HepG2 (cell line): ENCODE measurements around the gene CAMTA1. TPM values are rescaled to one million over a fixed set of nuclear protein-coding genes. Genes with fewer than 3 reads are reported as not detected.

ENCODE experiments used
- ATAC-seq: fragments of 200-7000 bp; cut with Tn5 transposase; 3 replicates; pipeline ENCODE4 v1.9.1; 2020; ENCODE audit warnings: mild to moderate bottlenecking, moderate library complexity
- BruUV-seq: library from RNA; stranded (reverse); fragments of 400-500 nt; replicated peaks from 2 replicates; lab custom pipeline; 2021; lab: Mats Ljungman, UMichigan
- CTCF ChIA-PET: fragments of 300-600 bp; formaldehyde crosslinking; extraction: SDS; loops from one replicate; lab custom pipeline; 2021; ENCODE audit warnings: low total read pairs, inconsistent platforms, low intra/inter-chr PET ratio; lab: Yijun Ruan, JAX
- POLR2A ChIA-PET: fragments of 350-600 bp; sonication (Branson Sonifier 250); formaldehyde crosslinking; loops from one replicate; lab custom pipeline; 2020; ENCODE audit warnings: antibody characterized with exemption, inconsistent platforms; lab: Yijun Ruan, JAX
- DNase-seq: peaks from one replicate; pipeline ENCODE4 v3.0.0-alpha.2; 2015; ENCODE audit warnings: low spot score
- FAIRE-seq: peaks from 3 replicates; lab custom pipeline; 2011; peaks lifted over from hg19 to GRCh38; lab: Jason Lieb, UNC
- H2AFZ ChIP-seq: one replicate; pipeline ENCODE4 v1.6.1; 2011; ENCODE audit warnings: low read length, inconsistent platforms
- H3K27ac ChIP-seq: fragments of 300-600 bp; 3 replicates; pipeline ENCODE4 v1.8.0; 2011; ENCODE audit warnings: mixed run types, mild to moderate bottlenecking, mixed read lengths, low read length, inconsistent platforms; ENCODE audit not compliant: insufficient read depth; ENCODE audit errors: extremely low read length
- H3K27me3 ChIP-seq, 2 experiments: fragments of 200-600 bp in 1 of 2; 2 replicates in 1 of 2; 3 replicates in 1 of 2; pipeline versions ENCODE4 v1.6.0 to v1.8.0; 2011; ENCODE audit warnings: low read length in 2 of 2, mild to moderate bottlenecking in 2 of 2, moderate library complexity in 2 of 2, inconsistent platforms in 1 of 2; ENCODE audit not compliant: insufficient read depth in 2 of 2, control insufficient read depth in 1 of 2
- H3K36me3 ChIP-seq, 2 experiments: fragments of 200-600 bp in 1 of 2; replicated peaks in 1 of 2; 2 replicates in 1 of 2; 3 replicates in 1 of 2; pipeline versions ENCODE4 v1.5.1 to v1.8.0; 2011; ENCODE audit warnings: low read length in 2 of 2, inconsistent platforms in 1 of 2; ENCODE audit not compliant: insufficient read depth in 2 of 2, control insufficient read depth in 1 of 2
- H3K4me1 ChIP-seq: 2 replicates; pipeline ENCODE4 v1.5.1; 2012; ENCODE audit warnings: low read length, inconsistent platforms; ENCODE audit not compliant: insufficient read depth
- H3K4me2 ChIP-seq: 2 replicates; pipeline ENCODE4 v1.6.0; 2011; ENCODE audit warnings: low read depth, low read length, inconsistent platforms
- H3K4me3 ChIP-seq, 3 experiments: fragments of 200-600 bp in 1 of 3; sonication (generic), shearing (Covaris generic) in 1 of 3; replicated peaks in 1 of 3; 2 replicates each; pipeline ENCODE4 v1.5.1; 2011 to 2016; ENCODE audit warnings: low read length in 3 of 3, inconsistent platforms in 2 of 3, low read depth in 2 of 3, mild to moderate bottlenecking in 2 of 3, control low read depth in 1 of 3, mixed read lengths in 1 of 3; ENCODE audit not compliant: insufficient read depth in 1 of 3
- H3K79me2 ChIP-seq: one replicate; pipeline ENCODE4 v1.6.1; 2011; ENCODE audit warnings: low read length, inconsistent platforms; ENCODE audit not compliant: insufficient read depth
- H3K9ac ChIP-seq: 2 replicates; pipeline ENCODE4 v1.6.0; 2011; ENCODE audit warnings: mild to moderate bottlenecking, low read depth, low read length, inconsistent platforms; ENCODE audit not compliant: insufficient read depth
- H3K9me3 ChIP-seq: 2 replicates; pipeline ENCODE4 v1.5.1; 2012; ENCODE audit warnings: mild to moderate bottlenecking, low read length
- H4K20me1 ChIP-seq: 2 replicates; pipeline ENCODE4 v1.6.0; 2011; ENCODE audit warnings: inconsistent platforms, mild to moderate bottlenecking, low read length, moderate library complexity; ENCODE audit not compliant: insufficient read depth
- AHDC1 ChIP-seq: sonication (generic); formaldehyde crosslinking; IDR thresholded peaks from 2 replicates; pipeline ENCODE4 v1.5.1; 2020; ENCODE audit warnings: mild to moderate bottlenecking, missing genetic modification reagents, borderline replicate concordance
- CREB1 ChIP-seq, 2 experiments: fragments of 450-650 bp in 1 of 2; IDR thresholded peaks; 2 replicates each; pipeline ENCODE4 v1.6.1; 2016 to 2017; ENCODE audit warnings: control low read depth in 1 of 2, mild to moderate bottlenecking in 1 of 2, missing compliant biosample characterization in 1 of 2, missing genetic modification characterization in 1 of 2
- EHMT2 ChIP-seq: fragments of 200-600 bp; sonication (generic); IDR thresholded peaks from 2 replicates; pipeline ENCODE4 v1.7.0; 2017; ENCODE audit warnings: antibody characterized with exemption, low read depth, low read length, borderline replicate concordance
- FOXP1 ChIP-seq, 2 experiments: fragments of 450-650 bp in 1 of 2; IDR thresholded peaks; 2 replicates each; pipeline ENCODE4 v1.6.1; 2017 to 2018; ENCODE audit warnings: antibody characterized with exemption in 1 of 2
- GMEB2 ChIP-seq: IDR thresholded peaks from 2 replicates; pipeline ENCODE4 v1.6.1; 2016; ENCODE audit warnings: missing biosample characterization, missing genetic modification reagents, low read depth
- MAFK ChIP-seq, 2 experiments: IDR thresholded peaks in 1 of 2; conservative IDR thresholded peaks in 1 of 2; 2 replicates each; pipeline ENCODE4 v1.6.1; 2011; ENCODE audit warnings: improper control_type of control experiment in 2 of 2, low read length in 2 of 2
- ZFX ChIP-seq: sonication (generic); formaldehyde crosslinking; IDR thresholded peaks from 2 replicates; pipeline ENCODE4 v1.4.0; 2020; ENCODE audit warnings: mild to moderate bottlenecking, low read depth, missing genetic modification reagents, moderate library complexity
- ZNF552 ChIP-seq: sonication (generic); formaldehyde crosslinking; IDR thresholded peaks from 2 replicates; pipeline ENCODE4 v1.9.0; 2022; ENCODE audit warnings: missing genetic modification reagents, mild to moderate bottlenecking, borderline replicate concordance
- ZNF841 ChIP-seq: sonication (generic); formaldehyde crosslinking; IDR thresholded peaks from 2 replicates; pipeline ENCODE4 v1.8.1; 2023; ENCODE audit warnings: missing genetic modification reagents, borderline replicate concordance
- WGBS: methylation state at CpG from one replicate; pipeline ENCODE4 v1.1.6; 2017; ENCODE audit warnings: low lambda C conversion rate; 5-methylcytosine and 5-hydroxymethylcytosine counted together
- in situ Hi-C: cut with HindIII; loops from 2 replicates; pipeline ENCODE4 v1.10.0; 2017; ENCODE audit warnings: low pct_unique_long_range_greater_than_20kb; ENCODE audit not compliant: extremely low pct_ligation_motif_present
- intact Hi-C: fragments of 100-400 bp; cut with micrococcal nuclease; formaldehyde crosslinking; loops from one replicate; pipeline ENCODE4 v1.10.0; 2022; ENCODE audit not compliant: unreplicated experiment
- polyA plus RNA-seq, 8 experiments: library from polyadenylated mRNA; depleted of rRNA in 3 of 8; stranded (reverse) in 7 of 8; unstranded in 1 of 8; fragments of >200 nt; fragmentation: Illumina TruSeq in 4 of 8; extraction: Trizol in 4 of 8; gene quantifications; 2 replicates each; pipeline versions ENCODE4 v1.2.1 to v1.2.3, GENCODE V29; 2011 to 2016; ENCODE audit warnings: low read depth in 4 of 8, missing spikeins in 1 of 8, mixed read lengths in 1 of 8; ENCODE audit not compliant: insufficient read depth in 1 of 8
- total RNA-seq, 5 experiments: library from RNA; depleted of rRNA; stranded (reverse); fragments of >200 nt; fragmentation: Illumina TruSeq; extraction: Trizol; gene quantifications; 2 replicates each; pipeline ENCODE4 v1.2.3, GENCODE V29; 2016; ENCODE audit warnings: low read depth in 1 of 5

The CAMTA1 gene
- total and polyA plus RNA-seq, 2 of the 13 experiments (the other 11 are each of a cell fraction or from before 2014, with no cell fraction given), result 25.0 to 36.4 TPM

- 27% methylated on average over 5 of the region's 6 CpGs for WGBS
- Histone ChIP-seq H3K4me2 (no peak overlapping the region), H4K20me1 (no peaks in the 10 kb centered on the region; the same call in 1 of the 2 replicates), H3K27ac (no peak overlapping the region), H3K27me3 (peaks cover 0 to 5% of the 10 kb centered on the region in 2 experiments; a peak in 2 of 5 replicates), H3K9me3 (no peaks in the 10 kb centered on the region), H3K4me3 (no peak overlapping the region), H3K79me2 (no peaks in the 10 kb centered on the region), H3K36me3 (no peaks in the 10 kb centered on the region), H3K4me1 (0 out of 2 replicates have a peak, but pooled peaks cover 7% of the 10 kb centered on the region), H3K9ac (no peak overlapping the region), H2AFZ (no peak overlapping the region)
- FAIRE-seq (no peak), ATAC-seq (no peak), DNase-seq (no peak)
- in situ Hi-C loops (no loop called here), intact Hi-C loops (no loop called here)
- POLR2A ChIA-PET, result no interaction called here
- no TSS peak for BruUV-seq
- TF ChIP-seq ZNF841, result no peak
- TF ChIP-seq CREB1 (IDR thresholded peaks at IDR 0.05), result no peak
- TF ChIP-seq CREB1 (CRISPR knock-in tag; IDR thresholded peaks at IDR 0.05), result no peak
- no peak for TF ChIP-seq EHMT2
- TF ChIP-seq MAFK (conservative IDR thresholded peaks at IDR 0.05 in 1 of 2, IDR thresholded peaks at IDR 0.05 in 1 of 2; ENCODE audit: low read length in 2 of 2), result no peak
- TF ChIP-seq GMEB2 (CRISPR knock-in tag), result no peak
- no peak for TF ChIP-seq FOXP1 (IDR thresholded peaks at IDR 0.05)
- no peak for TF ChIP-seq FOXP1 (CRISPR knock-in tag; IDR thresholded peaks at IDR 0.05)
- no peak for TF ChIP-seq ZFX (CRISPR knock-in tag)
- TF ChIP-seq ZNF552 (CRISPR knock-in tag), result no peak
- TF ChIP-seq AHDC1, result no peak
- CTCF ChIA-PET, result no interaction called here
Measured at GRCh38 chr1:7343882-7344281, 558.6 kb downstream of the CAMTA1 start.
